HEK293T (cell line): ENCODE measurements around the gene C5orf15.

Experiments used
- ARNT ChIP-seq: fragments of 450-650 bp; IDR thresholded peaks from 2 replicates; pipeline ENCODE4 v1.6.1; 2017; ENCODE audit warnings: mild to moderate bottlenecking
- CTBP1 ChIP-seq: fragments of 450-650 bp; IDR thresholded peaks from 2 replicates; pipeline ENCODE4 v1.6.1; 2016; ENCODE audit warnings: borderline replicate concordance
- FOXK2 ChIP-seq: fragments of 450-650 bp; IDR thresholded peaks from 2 replicates; pipeline ENCODE4 v1.6.1; 2016; ENCODE audit warnings: mild to moderate bottlenecking
- HDGF ChIP-seq: fragments of 450-650 bp; IDR thresholded peaks from 2 replicates; pipeline ENCODE4 v1.6.1; 2017; ENCODE audit warnings: antibody characterized with exemption, borderline replicate concordance
- NFRKB ChIP-seq: fragments of 450-650 bp; IDR thresholded peaks from 2 replicates; pipeline ENCODE4 v1.6.1; 2016; ENCODE audit warnings: mild to moderate bottlenecking, moderate library complexity
- SP1 ChIP-seq: fragments of 450-650 bp; IDR thresholded peaks from 2 replicates; pipeline ENCODE4 v1.6.1; 2017
- TARDBP ChIP-seq: fragments of 450-650 bp; IDR thresholded peaks from 2 replicates; pipeline ENCODE4 v1.6.1; 2016

DNA sequence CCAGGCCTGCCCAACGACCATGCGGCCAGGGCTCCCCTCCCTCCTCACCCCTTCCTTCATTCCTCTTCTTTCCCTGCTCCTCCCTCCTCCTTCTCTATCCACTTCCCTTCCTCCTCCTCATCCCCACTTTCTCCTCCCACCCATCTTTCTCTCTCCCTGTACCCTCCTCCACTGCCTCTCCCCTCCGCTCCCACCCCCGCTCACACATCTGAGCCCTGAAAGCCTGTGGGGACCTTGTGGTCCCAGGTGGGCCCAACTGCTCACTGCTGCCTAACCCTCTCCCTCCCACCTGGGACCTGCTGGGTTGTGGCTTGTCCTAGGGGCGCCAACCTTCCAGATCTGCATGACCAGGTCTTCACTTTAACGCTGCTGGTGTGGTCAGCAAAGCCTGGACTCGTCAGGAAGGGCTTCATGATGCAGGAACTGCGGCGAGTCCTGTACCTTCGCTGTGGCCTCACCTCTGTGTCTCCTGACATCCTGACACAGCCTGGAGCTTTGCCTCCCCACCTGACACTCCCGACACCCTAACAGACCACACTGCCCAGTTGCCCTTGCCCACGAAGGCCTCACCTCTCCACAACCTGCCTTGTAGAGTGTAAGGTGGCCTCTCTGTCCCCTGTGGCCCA, 34.6 kb downstream of the C5orf15 start:
- TF ChIP-seq SP1: no peak
- TF ChIP-seq HDGF: no peak
- no peak for TF ChIP-seq ARNT
- TF ChIP-seq TARDBP: no peak
- no peak for TF ChIP-seq NFRKB
- no peak for TF ChIP-seq FOXK2
- no peak for TF ChIP-seq CTBP1
